HG02588 (cell line): ENCODE results near the gene MAEA.

Source experiments
- ATAC-seq: cut with Tn5 transposase; IDR thresholded peaks from one replicate; pipeline ENCODE4 v1.9.1; 2021; ENCODE audit warnings: mild to moderate bottlenecking, moderate library complexity; ENCODE audit not compliant: unreplicated experiment

The MAEA gene

GRCh38 chr4:1376841-1377605 is 87.3 kb downstream of the MAEA start:
- no peak for ATAC-seq

GRCh38 chr4:1377606-1378261 is 88.0 kb downstream of the MAEA start:
- ATAC-seq = no peak

GRCh38 chr4:1378559-1379231 is 89.0 kb downstream of the MAEA start:
- ATAC-seq = no peak

GRCh38 chr4:1379351-1379781 is 89.7 kb downstream of the MAEA start:
- no peak for ATAC-seq

- ATAC-seq = no peak
These were observed 90.2 kb downstream of the MAEA start for GRCh38 chr4:1379801-1380331.

- no peak for ATAC-seq
These were observed 90.9 kb downstream of the MAEA start for GRCh38 chr4:1380368-1381151.

GRCh38 chr4:1381181-1381621 is 91.5 kb downstream of the MAEA start:
- ATAC-seq = no peak

- ATAC-seq = no peak
These were observed 92.4 kb downstream of the MAEA start for GRCh38 chr4:1381944-1382541.

- no peak for ATAC-seq
These were observed 93.4 kb downstream of the MAEA start for GRCh38 chr4:1382776-1383727.

GRCh38 chr4:1383728-1384591 is 94.3 kb downstream of the MAEA start:
- ATAC-seq = no peak

GRCh38 chr4:1384675-1385372 is 95.1 kb downstream of the MAEA start:
- ATAC-seq = no peak

GRCh38 chr4:1385373-1386340 is 96.0 kb downstream of the MAEA start:
- no peak for ATAC-seq
